Femur (tissue), 1 donor: ENCODE data around the gene CTNNA2.
"Not testable (repeated sequence)": the region's sequence is repeated elsewhere in the genome, so short reads cannot be mapped to it uniquely, and the experiment has no call there.

Experiments used
- DNase-seq: peaks from one replicate; pipeline ENCODE4 v3.0.0-alpha.2; 2017

The CTNNA2 gene

DNA sequence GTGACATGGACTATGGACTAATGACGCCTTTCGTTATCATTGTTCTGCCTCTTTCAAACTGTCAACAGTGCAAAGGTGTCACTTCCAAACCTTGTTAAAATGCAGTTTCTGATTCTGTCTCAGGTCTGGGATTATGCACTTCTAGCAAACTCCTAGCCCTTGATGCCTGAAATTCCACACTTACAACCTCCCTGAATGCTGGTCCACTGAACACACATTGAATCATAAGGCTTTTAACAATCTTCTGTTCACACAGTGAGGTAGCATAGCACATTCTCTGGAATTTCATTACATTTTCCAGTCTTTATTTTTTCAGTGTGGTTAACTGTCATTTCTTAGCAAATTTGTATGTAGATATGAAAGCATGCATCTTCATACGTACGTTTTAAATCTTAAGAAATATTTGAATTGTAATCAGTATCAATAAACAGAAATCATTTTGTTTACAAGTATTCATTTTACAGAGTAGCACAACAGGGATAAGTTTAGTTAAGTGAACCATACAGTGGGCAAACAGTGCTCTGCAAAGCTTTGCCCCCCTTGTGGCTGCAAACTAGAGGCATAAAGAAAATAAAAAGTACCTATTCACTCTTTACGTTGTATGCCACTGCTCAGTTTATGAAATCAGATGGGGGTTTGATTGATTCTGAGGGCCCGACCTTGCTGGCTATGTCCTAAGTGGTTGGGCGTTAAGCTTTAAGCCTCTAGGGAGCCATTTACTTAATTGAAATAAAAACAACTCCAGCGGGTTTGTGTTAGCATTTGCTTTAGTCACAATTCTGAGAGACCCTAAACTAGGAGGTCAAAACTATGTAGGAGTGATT is 540.9 kb downstream of the CTNNA2 start:
- DNase-seq: no peak

DNA sequence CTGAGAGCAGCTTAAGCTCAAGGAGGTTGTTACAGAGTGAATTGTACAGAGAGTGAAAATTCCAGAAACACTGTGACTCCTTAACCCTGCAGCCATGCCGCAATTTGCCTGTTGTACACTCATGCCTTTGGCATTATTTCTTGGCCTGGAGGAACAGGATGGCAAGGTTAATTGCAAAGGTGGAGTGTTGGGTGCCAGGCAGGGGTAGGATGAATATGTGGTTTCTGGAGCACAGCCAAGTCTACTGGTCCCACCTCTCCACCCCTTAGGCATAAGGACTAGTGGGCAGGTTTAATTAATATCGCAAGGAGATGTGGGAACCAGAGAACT is 541.5 kb downstream of the CTNNA2 start:
- no peak for DNase-seq

DNA sequence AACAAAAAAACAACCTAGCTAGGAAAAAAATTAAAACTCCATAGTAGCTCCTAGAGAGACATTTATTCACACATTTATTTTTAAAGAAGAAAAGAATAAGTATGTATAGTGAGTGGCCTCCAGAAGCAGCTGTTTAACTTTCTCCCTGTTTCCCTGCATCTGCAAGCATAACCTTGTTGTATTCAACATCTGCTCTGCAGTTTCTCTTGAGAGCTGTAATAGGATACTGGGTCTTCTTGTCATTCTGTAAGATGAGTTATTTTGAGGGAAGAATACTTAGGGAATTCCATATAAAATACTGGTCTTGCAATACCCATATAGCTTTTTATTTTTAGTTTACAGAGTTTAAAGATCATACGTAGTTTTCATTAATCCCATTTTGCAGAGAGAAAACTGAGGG is 545.1 kb downstream of the CTNNA2 start:
- no peak for DNase-seq

- DNase-seq: no peak
Measured at GRCh38 chr2:80058562-80058961, 545.7 kb downstream of the CTNNA2 start.

DNA sequence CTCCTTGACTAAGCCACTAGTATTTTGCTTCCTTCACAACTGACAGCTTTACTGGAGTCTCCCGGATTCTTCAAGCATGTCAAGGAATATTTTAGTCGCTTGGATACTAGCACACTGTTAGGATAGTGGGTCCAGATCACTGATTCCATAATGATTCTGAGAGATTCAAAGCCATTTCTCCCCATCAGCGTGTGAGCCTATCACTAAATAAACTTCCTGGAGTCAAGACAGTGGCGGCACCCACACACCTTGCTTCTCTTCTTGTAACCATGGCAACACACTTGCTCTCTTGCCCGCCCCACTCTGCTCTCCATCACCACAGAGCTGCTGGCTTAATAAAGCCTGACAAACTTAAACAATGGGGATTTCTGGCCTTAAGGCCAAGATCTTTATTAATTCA is 546.6 kb downstream of the CTNNA2 start:
- DNase-seq: no peak

- DNase-seq: no peak
Measured at GRCh38 chr2:80061881-80062280, 549.0 kb downstream of the CTNNA2 start.

- DNase-seq: no peak
Measured at GRCh38 chr2:80062298-80062697, 549.4 kb downstream of the CTNNA2 start.

DNA sequence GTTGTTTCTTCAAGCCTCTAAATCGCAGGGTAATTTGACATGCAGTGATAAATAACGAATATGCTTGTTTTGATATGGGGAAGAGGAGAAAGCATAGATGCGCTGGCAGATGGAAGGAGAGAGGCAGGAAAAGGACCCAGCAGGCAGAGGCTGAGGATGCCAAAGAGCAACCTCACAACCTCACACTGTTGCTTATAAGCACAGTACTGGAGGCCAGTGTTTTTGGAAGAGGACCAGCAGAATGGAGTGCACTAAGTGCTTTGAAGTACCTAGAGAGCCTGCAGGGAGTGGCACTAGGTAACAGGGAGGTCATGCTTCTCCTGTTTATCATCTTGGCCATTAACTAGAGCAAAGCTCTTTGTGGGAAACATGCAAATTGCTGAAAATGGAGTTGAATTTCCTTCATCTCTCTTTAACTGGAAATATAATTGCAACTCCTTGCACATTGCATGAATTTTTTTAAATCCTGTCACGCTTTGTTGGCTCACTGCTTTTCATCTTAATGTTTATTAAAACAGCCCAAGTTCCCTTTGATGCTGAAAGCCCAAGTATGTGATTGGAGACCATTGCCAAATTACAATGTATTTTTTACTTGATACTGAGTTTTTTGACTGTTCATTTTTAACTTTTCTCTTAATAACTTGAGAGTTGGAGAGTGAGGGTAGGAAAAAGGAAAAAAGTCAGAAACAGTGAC is 555.3 kb downstream of the CTNNA2 start:
- DNase-seq: no peak

DNA sequence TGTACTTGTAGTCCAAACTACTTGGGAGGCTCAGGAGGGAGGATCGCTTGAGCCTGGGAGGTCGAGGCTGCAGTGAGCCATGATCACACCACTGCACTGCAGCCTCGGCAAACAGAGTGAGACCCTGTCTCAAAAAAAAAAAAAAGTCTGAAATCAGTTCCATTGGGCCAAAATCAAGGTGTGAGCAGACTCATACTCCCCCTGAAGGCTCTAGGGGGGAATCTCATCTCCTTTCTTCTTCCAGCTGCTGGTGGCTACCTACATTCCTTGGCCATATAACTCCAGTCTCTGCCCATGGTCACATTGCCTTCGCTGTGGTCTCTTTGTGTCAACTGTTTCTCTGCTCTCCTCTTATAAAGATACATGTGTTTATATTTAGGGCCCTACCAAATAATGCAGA is 557.7 kb downstream of the CTNNA2 start:
- DNase-seq: no peak

DNA sequence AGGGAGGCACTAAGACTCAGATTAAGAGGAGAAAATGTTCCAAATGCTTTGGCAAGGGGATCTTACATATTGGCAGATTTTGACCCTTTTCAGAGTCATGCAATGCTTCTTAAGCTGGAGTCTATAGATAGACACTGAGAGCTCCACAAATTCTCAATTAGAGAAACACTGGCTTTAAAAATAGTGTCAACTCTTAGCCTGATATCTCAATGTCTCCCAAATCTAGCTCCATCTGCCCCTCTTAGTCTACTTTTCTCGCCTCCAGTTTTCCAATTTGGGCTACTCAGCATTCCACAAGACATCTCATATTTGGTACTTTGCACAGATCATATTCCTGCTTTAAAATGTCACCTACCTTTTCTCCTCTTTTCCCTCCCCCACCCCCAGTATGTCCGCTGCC is 559.1 kb downstream of the CTNNA2 start:
- no peak for DNase-seq

GRCh38 chr2:80073134-80073561 is 560.3 kb downstream of the CTNNA2 start:
- peak; percentile 36 for DNase-seq

DNA sequence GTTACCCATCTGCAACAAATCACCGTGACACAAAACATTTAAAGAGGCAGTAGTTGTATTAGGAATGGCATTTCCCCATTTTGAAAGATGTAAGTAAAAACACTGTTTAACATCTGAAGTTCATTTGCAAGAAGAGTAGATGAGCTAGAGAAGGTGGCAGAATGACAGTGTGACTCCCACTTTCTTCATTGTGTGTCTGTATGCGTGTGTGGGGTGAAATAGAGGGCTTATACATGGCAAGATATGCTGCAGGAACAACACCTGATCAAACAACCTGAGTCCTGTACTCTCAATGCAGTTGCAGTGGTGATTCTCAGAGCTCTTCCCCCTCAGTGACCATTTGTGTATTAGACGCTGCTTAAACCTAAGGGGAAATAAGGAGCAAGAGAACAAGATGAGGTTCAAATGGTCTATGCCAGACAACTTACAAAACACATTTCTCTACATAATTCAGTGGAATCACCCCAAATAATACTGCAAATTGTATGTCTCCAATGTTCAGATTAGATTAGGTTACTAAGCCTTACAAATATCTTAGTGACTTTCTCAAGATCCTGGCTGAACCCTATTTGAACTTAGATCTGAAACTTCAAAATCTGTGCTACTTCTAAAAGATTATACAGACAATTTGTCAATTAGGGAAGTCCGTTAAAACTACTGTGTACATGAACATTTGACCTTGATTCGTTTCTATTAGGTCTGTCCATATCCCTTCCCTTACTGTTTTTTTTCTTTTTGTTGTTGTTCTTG is 561.6 kb downstream of the CTNNA2 start:
- DNase-seq: no peak

DNA sequence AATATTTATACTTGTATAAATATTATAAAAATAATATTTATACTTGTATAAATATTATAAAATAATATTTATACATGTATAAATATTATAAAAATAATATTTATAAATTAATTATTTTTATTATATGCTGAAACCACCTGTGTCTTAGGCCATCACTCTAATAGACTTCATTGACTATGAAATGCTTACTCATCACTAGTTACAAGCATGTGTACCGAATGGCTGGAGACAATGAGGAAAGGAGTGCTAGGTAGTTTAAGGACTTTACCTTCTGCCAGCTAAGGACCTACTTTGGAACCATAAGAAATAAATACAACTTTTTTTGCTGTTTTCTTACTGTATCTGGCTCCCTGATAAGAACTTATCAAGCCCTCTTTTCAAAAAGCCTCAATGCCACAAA is 562.9 kb downstream of the CTNNA2 start:
- no peak for DNase-seq

DNA sequence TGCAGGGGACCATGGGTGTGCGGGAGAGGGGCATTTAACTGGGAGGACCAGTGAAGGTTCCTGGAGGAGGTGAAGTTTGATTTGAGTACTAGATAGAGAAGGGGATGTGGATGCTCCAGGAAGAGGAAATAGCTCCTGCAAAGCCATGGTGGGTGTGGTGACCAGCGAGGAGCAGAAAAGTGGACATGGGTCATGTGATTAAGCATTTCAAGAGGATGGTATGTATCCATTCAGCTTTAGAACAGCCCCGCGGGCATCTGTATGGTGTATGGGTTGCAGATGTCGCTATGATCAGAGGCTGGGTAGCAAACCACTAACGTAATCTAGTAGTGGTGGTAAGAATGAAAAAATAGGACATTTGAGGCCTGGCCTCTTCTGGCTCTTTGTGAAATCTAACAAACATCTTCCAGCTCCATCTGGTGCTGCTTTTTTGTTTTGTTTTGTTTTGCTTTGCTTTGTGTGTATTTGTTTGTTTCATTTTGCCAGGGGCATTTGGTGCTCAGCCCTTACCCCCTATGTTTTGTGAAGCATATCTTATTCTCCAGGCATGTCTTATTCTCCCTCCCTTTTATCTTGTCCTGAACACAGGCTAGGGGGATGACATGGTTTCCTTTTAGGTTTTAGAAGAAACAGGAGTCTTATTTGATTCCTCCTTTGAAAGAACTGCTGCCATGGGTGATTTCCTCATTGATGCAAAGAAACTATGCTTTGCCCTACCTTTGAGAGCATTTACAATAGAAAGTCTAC is 565.6 kb downstream of the CTNNA2 start:
- no peak for DNase-seq

GRCh38 chr2:80080957-80081356 is 568.1 kb downstream of the CTNNA2 start:
- no peak for DNase-seq

- no peak for DNase-seq
Measured at GRCh38 chr2:80086831-80087230, 574.0 kb downstream of the CTNNA2 start.

- DNase-seq: no peak
Measured at GRCh38 chr2:80091237-80091636, 578.4 kb downstream of the CTNNA2 start.

- no peak for DNase-seq
Measured at GRCh38 chr2:80092474-80092873, 579.6 kb downstream of the CTNNA2 start.

- not testable (repeated sequence) for DNase-seq
Measured at GRCh38 chr2:80098503-80098902, 585.7 kb downstream of the CTNNA2 start.

DNA sequence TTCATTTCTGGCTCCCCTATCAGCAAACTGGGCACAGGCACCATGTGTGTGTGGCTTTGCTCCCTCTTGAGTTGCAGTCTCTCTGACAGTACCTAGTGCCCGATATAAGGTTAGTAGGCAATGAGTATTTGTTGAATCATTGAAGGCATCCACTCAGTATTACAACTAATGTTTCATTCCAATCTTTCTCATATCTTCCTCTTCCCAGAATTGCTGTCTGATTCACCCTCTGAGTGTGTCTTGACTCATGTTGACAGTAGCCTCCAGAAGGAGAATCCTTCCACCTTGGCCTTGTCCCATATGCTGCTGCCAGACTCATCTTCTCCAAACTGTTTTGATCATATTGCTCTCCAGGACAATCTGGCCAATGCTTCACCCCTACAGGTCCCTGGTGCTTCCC is 589.2 kb downstream of the CTNNA2 start:
- no peak for DNase-seq

DNA sequence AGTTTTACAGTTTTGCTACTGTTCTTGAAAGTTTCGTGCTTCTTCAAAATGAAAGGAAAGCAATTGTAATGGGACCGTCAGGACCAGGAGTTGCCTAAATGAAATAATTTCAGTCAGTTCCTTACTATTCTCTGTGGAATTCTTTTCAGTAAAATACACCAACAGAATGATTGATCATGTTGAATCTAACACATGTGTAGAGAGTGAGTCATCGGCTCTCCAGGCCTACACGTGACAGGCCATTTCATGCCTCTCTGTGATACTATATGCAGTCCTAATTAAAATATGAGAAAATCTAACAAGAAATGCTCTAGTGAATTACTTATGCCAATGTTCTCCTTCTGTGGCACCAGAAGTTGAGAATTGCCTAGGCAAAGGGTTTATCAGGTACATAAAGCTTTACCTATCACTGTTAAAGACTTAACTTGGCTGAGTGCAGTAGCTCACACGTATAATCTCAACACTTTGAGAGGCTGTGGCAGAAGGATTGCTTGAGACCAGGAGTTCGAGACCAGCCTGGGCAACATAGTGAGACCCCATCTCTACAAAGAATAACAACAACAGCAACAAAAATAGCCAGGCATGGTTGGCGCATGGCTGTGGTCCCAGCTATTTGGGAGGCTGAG is 592.3 kb downstream of the CTNNA2 start:
- no peak for DNase-seq

- DNase-seq: no peak
Measured at GRCh38 chr2:80111185-80111584, 598.3 kb downstream of the CTNNA2 start.

DNA sequence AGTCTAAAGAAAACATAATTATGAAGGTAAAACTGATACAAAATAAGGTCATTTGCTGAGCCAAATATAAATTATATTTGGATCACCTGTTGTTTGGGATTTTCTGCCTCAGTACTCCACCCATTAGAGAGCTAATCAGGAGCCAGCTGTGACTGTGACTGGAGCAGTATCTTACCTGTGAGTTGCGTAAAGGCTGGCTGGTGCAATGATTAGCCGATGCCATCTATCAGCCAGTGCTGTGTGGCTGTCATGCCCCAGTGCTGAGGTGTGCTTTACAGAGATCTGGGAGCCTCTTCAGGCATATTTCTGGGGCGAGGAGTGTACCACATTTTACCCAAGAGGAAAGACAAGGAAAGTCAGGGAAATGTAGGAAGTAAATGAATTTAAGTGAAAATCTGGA is 599.9 kb downstream of the CTNNA2 start:
- no peak for DNase-seq
